GM15510 (cell line): Measurements from ENCODE around the gene BICC1.

Source experiments
- POLR2A ChIP-seq: IDR thresholded peaks from 3 replicates; pipeline ENCODE4 v1.6.1; 2011; ENCODE audit warnings: borderline replicate concordance; ENCODE audit not compliant: insufficient read length; ENCODE audit errors: extremely low read depth

Gene BICC1

DNA sequence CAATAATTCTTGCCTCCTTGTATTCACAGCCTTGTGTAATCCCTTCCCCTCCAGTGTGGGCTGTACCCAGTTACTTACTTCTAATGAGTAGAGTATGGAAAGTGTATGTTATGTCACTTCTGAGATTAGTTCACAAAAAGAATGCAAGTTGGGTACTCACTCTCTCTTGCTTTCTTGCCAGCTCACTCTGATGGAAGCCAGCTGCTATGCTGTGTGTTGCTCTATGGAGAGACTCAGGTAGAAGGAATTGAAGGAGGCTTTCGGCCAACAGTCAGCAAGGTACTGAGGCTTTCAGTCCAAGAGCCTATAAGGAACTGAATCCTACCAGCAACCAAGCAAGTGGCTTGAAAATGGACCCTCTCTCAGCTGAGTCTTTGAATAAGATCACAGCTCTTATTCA, 9.7 kb upstream of the BICC1 start:
- TF ChIP-seq POLR2A, result no peak

DNA sequence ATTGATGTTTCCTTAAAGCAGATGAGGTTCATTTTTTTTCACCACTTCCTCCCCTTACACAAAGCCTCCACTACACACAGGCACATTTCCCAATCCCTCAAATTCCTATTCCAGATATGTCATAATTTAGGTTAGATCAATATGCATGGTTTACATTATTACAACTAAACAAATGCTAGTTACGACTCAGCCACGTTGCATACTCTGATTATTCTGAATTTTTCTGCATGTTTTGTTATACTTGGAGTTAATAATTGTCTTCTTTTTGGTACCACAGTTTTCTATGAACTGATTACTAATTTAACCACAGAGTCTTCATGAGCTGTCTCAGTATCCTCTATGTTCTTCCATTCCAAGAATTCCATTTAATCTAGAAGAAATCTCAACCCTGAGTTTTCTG, 4.4 kb upstream of the BICC1 start:
- TF ChIP-seq POLR2A, result no peak

DNA sequence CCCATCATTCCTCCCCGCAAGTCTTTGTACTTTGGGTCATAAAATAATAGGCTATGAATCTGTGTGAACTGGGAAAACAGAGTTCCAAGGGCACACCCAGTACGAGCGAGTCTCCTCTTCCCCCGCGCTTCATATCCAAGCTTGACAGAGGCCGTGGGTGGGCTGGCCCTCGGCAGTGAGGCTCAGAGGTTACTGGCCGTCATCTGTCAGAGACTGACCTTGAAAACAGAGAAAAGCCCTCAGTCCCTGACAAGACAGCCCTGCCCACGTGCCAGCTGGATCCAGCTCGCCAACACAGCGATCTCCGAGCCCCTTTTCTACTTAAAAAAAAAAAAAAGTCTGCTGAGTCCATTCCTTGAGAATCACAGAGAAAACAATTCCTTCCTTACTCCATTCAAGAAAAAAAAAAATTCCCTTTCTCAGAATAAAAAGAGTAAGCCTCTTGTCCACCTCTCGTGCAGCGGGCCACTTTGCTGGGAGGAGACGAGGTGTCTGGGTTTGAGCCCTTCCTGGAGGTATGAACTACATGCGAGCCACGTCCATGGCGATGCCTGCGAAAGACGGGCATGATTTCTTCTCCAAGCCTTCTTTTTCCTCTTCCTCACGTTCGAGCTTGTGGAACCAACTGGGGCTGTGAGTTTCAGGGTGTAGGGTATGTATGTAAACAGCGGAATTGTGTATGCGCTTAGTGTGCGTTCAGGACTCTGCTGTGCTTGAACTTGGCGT, 744 bp upstream of the BICC1 start:
- no peak for TF ChIP-seq POLR2A

DNA sequence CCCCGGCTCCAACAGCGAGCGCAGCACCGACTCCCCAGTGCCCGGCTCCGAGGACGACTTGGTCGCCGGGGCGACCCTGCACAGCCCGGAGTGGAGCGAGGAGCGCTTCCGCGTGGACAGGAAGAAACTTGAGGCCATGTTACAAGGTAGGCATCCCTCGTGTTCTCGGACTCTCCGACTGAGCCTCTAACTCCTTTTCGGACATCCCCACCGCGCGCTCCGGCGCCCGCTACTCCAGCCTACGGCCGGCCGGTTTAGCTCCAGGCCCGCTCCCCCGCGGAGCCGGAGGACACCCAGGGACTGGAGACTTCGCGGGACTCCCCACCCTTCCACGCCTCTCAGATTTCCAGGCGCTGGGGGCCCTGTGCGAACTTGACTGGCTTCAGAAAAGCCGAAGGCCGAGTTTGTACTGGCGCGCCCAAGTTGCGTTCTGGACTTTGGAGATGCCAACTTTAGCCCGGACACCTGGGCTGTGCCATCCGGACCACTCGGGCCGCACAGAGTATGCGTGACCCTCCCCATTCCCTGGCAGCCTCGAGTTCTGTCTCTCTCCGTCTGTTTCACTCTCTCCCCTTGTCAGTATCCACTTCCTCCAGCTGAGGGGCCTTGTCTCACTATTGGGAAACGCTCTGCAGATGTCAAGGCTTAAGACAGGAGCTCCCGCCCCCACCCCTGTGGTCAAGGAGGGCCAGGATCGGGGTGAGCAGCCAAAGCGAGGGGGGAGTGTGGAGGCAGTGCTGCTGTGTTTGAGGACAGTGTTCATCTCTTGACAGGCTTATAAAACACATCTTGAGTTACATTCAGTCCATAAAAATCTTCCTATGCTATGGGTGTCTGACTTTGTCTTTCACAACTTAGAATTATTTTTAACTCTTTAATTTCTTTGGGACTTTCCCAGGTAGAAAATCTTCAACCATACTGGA, 777 bp downstream of the BICC1 start:
- no peak for TF ChIP-seq POLR2A

DNA sequence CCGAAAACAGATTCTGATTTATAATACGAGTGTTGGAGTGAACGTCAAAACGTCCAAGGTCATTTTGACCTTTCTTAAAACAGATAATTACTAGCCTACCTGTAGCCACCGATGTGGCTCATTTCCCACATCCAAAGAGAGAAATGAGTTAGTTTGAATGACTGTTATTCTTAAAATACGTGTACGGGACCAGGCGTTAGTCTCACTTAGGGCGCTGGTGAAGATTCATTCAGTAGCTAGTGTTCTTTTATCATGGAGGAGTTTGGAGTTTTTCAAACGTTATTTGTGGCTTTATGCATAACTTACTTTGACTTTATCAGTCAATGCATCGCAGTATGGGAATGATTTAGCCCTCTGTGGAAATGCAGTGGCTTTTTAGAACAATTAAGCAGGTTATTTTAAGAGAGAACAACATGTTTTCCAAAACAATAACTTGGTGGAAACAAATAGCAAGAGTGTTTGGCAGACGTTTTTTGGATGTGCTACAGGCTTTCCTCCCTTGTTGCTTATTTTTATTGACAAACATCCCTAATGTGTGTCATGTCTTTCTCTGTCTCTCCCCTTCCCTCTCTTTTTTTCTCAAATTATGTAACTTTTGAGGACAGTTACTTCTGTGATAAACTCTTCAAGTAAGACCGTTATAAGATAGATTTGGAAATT, 1.6 kb downstream of the BICC1 start:
- no peak for TF ChIP-seq POLR2A

DNA sequence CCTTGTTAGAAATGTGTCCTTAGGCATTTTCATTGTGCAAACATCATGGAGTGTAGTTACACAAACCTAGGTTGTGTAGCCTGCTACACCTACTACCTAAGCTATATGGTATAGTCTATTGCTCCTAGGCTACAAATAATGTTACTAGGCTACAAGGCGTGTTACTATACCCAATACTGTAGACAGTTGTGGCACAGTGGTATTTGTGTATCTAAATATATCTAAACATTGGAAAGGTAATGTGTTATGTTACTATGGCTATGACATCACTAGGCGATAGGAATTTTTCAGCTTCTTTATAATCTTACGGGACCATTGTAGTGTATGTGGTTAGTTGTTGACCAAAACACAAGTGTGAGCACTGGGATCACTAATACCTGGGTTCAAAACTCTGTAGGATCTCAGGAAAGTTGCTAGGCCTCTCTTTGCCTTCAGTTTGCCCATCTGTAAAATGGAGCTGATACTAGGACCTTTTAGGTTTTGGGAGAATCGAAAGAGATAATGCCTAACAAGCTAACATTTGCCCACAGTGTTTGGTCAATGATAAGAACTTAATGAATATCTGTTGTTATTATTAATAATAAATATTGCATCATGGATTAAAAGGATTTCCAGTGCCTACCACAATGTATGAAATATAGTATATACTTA, 2.7 kb downstream of the BICC1 start:
- TF ChIP-seq POLR2A, result no peak

DNA sequence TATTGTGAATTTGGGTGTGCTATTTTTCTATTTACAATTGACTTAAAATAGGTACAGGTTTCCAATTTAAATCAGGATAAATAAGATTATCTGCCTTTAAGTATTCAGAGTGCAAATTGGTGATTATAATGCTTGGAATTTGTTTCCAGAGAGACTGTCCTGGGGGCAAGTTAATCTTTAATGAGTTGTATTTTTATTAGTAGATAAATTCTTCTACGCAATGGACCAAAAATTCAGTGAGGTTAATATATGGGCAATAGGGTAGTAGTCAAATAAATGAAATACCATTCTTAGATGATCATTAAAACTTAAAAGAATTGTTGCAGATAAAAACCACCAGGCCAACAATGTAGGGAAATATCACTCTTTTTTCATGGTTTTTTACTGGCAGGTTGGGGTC, 3.4 kb downstream of the BICC1 start:
- TF ChIP-seq POLR2A, result no peak

DNA sequence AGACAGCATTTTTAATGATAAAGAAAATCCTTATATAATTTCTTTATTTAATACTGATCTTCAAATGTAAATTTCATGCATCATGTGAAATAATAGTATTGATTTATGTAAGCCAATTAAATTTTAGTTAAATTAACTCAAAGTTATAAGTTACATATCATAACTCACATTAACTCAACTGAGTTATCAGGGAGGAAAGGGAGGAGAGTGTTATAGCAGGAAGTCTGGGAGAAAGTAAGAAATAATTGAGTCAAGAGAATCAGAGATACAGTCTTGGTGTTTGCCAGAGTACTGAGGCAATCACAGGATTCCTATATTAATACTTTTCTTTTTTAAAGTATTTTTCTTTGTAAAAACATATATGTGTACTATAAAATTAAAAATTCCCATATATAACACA, 4.0 kb downstream of the BICC1 start:
- TF ChIP-seq POLR2A, result no peak

DNA sequence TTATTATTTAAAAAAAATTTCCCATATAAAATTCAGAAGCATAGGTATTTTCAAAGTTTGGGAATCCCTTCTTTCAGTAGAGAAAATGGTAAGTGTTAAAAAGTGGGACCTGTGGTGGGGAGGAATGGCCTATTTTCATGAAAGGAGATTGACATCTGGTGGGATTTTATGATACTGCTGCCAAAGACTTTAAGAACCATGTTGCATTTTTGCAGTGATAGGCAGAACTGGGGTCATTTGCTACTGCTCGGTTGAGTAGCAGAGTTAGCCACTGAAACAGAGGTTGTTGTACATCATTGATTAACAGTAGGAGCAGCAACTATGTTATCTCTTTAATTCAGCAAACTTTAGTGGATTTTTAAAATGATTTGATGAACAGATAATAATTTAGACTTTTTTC, 4.4 kb downstream of the BICC1 start:
- TF ChIP-seq POLR2A, result no peak

DNA sequence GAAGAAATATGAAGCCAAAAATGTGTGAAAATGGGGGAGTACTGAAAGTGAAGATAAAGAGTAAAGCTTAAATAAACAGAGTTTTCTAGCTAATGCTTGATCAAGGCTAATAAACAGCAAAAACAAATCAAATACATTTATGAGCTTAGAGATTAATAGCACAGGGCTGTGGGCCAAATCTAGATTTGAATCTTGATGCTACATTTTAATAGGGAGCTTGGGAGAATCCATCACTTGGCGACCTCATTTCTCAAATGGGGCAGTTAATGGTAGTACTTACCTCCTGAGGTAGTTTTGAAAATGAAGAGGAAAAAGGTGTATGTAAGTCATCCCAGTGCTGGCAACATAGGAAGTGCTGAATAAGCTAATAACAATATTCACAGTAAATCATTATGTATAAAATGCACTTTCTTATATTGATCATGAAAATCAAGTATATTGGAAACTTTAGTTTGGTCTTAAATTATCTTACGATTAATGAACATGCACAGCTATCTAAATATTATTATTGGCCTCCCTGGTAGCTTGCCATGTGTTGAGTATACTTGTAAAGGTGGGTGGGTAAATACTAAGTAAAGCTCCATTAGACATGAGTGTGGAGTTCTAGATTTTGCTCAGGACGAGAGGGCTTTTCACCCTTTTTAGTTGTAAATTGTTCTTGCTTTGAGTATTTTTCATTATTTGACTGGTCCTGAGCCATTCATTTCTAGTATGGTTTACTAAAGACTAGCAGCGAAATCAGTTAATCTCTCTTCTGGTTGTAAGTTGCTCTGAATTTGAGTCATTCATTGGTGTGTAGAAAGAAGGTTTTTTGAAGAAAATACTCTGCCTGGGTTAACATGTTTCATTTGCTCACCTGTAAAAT, 5.1 kb downstream of the BICC1 start:
- TF ChIP-seq POLR2A, result no peak

DNA sequence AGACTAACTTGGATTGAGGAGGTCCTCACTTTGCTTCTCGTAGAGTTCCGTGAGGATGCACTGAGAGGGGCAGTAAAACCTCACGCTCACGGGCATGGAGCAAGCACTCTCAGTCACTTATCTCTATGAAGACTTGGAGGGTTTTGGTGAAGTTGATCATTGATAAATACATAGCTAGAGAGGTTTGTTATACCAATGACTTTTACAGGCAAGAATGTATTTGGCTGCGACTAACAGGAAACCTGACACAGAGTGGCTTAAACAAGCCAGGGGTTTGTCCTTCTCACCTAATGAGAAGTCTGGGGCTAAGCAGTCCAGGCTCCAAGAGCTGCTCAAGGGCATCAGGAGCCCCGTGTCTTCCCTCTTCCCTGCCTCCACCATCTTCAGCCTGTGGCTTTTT, 6.1 kb downstream of the BICC1 start:
- TF ChIP-seq POLR2A, result no peak

DNA sequence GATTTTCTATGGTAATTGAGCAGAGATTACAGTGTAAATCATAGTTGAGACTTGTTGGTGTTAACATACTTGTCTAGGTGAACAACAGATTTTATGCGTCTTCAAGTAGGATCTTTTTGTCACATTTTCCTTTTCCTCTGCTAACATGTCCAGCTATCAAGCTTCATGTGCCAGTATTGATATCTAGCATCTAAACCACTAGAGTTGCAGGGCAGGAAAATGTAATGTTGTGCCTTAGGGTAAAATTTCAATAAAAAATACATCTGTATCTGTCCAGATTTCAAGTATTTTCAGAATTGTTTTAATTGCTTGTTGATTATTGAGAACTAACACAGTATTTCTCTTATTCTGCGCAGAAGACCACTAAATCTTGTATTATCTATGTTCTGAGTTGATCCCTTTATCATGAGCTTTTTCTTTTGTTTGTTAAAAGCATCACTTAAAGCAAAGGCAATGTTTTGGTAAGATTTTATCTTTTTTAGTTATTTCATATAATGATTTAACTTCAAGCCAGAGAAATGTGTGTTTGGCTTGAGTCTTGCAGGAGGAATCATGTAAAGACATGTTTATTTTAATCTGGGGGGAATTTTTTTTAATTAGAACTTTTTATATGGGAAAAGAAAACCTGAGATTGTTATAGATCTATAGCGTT, 16.5 kb downstream of the BICC1 start:
- TF ChIP-seq POLR2A, result no peak

DNA sequence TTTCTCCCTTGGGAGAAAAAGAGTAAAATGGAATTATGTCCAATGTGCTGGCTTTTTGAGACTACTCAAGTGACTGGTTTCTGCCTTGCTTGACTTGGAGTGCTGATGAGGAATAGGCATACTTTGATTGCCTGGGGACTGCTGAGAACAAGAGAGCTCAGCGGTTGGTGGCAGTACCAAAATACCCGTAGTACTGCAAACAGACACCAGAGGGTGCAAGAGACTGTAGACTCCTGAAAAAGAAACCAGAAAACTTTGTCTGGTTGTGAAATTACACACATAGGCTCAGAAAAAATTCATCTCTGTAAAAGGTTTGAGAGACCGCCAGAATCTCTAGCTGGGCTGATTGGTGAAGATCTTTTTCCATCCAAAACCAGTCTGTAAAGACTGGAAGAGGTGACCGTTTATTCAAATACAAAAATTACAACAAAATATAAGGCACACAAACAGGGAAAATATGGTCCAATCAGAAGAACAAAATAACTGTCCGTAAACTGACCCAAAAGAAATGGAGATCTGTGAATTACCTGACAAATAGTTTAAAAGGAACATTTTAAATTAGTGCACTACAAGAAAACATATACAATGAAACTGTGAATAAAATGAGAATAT, 18.5 kb downstream of the BICC1 start:
- no peak for TF ChIP-seq POLR2A

DNA sequence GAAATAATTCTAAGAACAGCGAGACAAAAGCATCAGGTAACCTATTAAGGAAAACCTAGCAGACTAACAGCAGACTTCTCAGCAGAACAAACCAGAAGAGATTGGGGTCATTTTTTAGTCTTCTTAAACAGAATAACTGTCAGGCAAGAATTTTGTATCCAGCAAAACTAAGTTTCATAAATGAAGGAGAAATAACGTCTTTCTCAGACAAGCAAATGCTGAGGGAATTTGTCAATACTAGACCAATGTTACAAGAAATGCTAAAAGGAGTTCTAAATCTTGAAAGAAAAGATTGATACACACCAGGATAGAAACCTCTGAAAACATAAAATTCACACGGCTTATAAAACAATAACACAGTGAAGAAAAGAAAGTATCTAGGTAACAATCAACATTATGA, 22.6 kb downstream of the BICC1 start:
- no peak for TF ChIP-seq POLR2A

DNA sequence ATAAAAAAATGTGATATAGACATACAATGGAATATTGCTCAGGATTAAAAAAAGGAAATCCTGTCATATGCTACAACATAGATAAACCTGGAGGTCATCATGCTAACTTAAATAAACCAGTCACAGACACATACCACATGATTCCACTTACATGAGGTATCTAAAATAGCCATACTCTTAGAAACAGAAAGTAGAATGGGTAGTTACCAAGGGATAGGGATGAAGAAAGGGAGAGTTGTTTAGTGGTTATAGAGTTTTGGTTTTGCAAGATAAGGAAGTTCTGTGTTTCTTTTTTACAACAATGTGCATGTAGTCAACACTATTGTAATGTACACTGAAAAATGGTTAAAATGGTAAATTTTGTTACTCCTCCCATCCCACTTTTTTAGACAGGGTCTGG, 30.5 kb downstream of the BICC1 start:
- TF ChIP-seq POLR2A, result no peak
